Adrenal gland (tissue), 12 donors: ENCODE results near the gene CD22. TPM values are rescaled to one million over a fixed set of nuclear protein-coding genes. Genes with fewer than 3 reads are reported as not detected.

Experiments
- DNase-seq, 7 donors: peaks; one replicate each; pipeline ENCODE4 v3.0.0-alpha.2; 2019 to 2020
- H3K27ac ChIP-seq, 5 donors: fragments of 200-600 bp; sonication (generic) in 4 of 5; 1 replicate in 3 of 5; 2 replicates in 2 of 5; pipeline versions ENCODE4 v1.5.1 to v1.8.0; 2016 to 2020; ENCODE audit warnings: mild to moderate bottlenecking in 1 of 5
- H3K27me3 ChIP-seq: fragments of 200-600 bp; 2 replicates; pipeline ENCODE4 v1.8.0; 2021
- H3K36me3 ChIP-seq, 2 donors: fragments of 200-600 bp; replicated peaks in 1 of 2; 1 replicate in 1 of 2; 2 replicates in 1 of 2; pipeline versions ENCODE4 v1.5.1 to v1.8.0; 2018 to 2022
- H3K4me1 ChIP-seq, 2 donors: fragments of 200-600 bp; replicated peaks in 1 of 2; 1 replicate in 1 of 2; 2 replicates in 1 of 2; pipeline versions ENCODE4 v1.5.1 to v1.8.0; 2018 to 2021
- H3K4me3 ChIP-seq, 4 donors: fragments of 200-600 bp; sonication (generic) in 3 of 4; one replicate each; pipeline ENCODE4 v1.5.1; 2016 to 2018
- H3K9me3 ChIP-seq, 3 donors: fragments of 200-600 bp; sonication (generic) in 1 of 3; replicated peaks in 1 of 3; 1 replicate in 2 of 3; 2 replicates in 1 of 3; pipeline versions ENCODE4 v1.5.1 to v1.8.0; 2016 to 2021
- POLR2A ChIP-seq, 2 donors: fragments of 450-650 bp; IDR thresholded peaks; one replicate each; pipeline ENCODE4 v1.6.1; 2017; ENCODE audit warnings: antibody characterized with exemption in 2 of 2, mild to moderate bottlenecking in 2 of 2, moderate library complexity in 1 of 2
- WGBS, 4 donors: extraction: QIAGEN DNeasy Blood & Tissue Kit in 2 of 4; methylation state at CpG; one replicate each; pipeline versions ENCODE4 v1.1.5 to v1.1.7; 2013 to 2017; 5-methylcytosine and 5-hydroxymethylcytosine counted together
- intact Hi-C, 2 donors: fragments of 100-400 bp; cut with DNase I; formaldehyde crosslinking; loops; one replicate each; pipeline versions ENCODE4 v1.14.1 to v1.15.0; 2022 to 2023
- polyA plus RNA-seq, 3 donors: library from polyadenylated mRNA; stranded (reverse); fragments of 200-250 nt in 2 of 3; fragments of 350-450 nt in 1 of 3; fragmentation: Illumina TruSeq in 1 of 3; extraction: RNeasy Lipid Tissue Mini Kit (QIAGEN cat#74804) in 1 of 3; gene quantifications; one replicate each; pipeline ENCODE4 v1.2.3, GENCODE V29; 2013 to 2014
- total RNA-seq, 9 donors: library from RNA; depleted of rRNA in 4 of 9; stranded (reverse); fragments of >200 nt in 4 of 9; fragments of 120-200 nt in 1 of 9; fragmentation: NEBNext Ultra II Directional in 1 of 9; extraction: Animal tissue kit (Norgen Biotek cat#: 25700) in 1 of 9; gene quantifications; one replicate each; pipeline versions ENCODE4 v1.1.0 to v1.2.4, GENCODE V29; 2013 to 2023
- TF ChIP-seq, protein P1 (sequence below), 6 experiments: fragments of 450-650 bp in 4 of 6; fragments of 200-600 bp in 2 of 6; sonication (generic) in 1 of 6; IDR thresholded peaks; 1 replicate in 5 of 6; 2 replicates in 1 of 6; pipeline versions ENCODE4 v1.5.1 to v1.8.0; 2016 to 2021; ENCODE audit warnings: antibody characterized with exemption in 6 of 6, mild to moderate bottlenecking in 2 of 6, moderate library complexity in 1 of 6
- donor health status: healthy with polysubstance abuse.
- donor health status: Bipolar disorder and iron deficiency.
- donor health status: DM: yes; HTN: yes; CAD: no.
- donor health status: DM: no; HTN: no; CAD: no.
- donor health status: DM: no; HTN: no; CAD: no.
- donor health status: DM: yes; HTN: yes; CAD: no.

CD22 gene
- total and polyA plus RNA-seq, 12 donors: 1.8 to 16.1 (median 6.2) TPM

DNA sequence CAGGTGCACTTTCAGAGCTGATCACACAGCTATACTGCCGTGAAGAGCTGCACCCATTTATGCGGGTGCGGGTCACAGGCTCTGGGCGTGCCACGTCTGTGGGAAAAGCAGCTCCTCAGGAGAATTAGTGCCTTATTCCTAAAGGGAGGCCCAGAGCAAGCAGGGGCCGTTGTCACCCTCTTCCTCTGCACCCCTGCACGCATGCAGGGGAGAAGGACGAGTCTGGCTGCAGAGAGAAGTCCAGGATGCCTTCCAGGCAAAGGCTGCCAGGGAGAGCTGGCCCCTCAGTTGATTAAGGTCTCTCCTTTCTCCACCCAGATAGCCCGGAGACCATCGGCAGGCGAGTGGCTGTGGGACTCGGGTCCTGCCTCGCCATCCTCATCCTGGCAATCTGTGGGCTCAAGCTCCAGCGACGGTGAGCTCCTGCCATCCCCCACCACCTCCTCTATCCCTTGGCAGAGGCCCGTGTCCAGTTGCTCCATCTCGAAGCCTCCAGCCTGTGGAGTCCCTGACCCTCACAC is 15.6 kb downstream of the CD22 start:
- WGBS, 4 donors: 80 to 88% (median 82%) methylated on average over 12 to 17 of the region's 17 CpGs
- Histone ChIP-seq H3K27me3 (no peaks in the 10 kb centered on the region), H3K27ac (no peak overlapping the region), H3K4me1 (no peaks in the 10 kb centered on the region), H3K4me3 (no peak overlapping the region), H3K9me3 (no peaks in the 10 kb centered on the region), H3K36me3 (no peaks in the 10 kb centered on the region)
- intact Hi-C loops: no loop called here
- TF ChIP-seq POLR2A (IDR thresholded peaks at IDR 0.05): no peak
- TF ChIP-seq, protein P1, sequence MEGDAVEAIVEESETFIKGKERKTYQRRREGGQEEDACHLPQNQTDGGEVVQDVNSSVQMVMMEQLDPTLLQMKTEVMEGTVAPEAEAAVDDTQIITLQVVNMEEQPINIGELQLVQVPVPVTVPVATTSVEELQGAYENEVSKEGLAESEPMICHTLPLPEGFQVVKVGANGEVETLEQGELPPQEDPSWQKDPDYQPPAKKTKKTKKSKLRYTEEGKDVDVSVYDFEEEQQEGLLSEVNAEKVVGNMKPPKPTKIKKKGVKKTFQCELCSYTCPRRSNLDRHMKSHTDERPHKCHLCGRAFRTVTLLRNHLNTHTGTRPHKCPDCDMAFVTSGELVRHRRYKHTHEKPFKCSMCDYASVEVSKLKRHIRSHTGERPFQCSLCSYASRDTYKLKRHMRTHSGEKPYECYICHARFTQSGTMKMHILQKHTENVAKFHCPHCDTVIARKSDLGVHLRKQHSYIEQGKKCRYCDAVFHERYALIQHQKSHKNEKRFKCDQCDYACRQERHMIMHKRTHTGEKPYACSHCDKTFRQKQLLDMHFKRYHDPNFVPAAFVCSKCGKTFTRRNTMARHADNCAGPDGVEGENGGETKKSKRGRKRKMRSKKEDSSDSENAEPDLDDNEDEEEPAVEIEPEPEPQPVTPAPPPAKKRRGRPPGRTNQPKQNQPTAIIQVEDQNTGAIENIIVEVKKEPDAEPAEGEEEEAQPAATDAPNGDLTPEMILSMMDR (IDR thresholded peaks at IDR 0.05): no peak
- peak in 1 of 7 donors; percentile 11 for DNase-seq

DNA sequence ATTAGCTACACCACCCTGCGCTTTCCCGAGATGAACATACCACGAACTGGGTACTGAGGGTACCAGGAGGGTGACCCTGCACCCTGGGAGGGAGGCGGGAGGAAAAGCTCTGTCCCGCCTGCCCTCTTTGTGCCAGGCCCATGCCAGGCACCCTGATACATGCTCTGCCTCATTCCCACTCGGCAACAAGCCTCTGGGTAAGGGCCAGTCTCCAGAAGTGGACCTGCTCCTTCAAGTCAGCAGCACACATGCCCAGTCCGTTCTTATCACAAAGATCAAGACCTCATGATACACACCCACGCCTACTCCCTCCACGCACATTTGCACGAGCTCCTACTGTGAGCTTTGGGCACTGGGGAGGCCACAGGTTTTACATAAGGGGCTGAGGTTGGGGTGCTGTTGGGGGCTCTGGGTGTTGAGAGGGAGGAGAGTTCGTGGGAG is 16.7 kb downstream of the CD22 start:
- intact Hi-C loops: no loop called here
- no peak overlapping the region for H3K27ac ChIP-seq
- no peaks in the 10 kb centered on the region for H3K27me3 ChIP-seq
- no peaks in the 10 kb centered on the region for H3K9me3 ChIP-seq
- 75 to 86% (median 80%) methylated on average over 9 to 11 of the region's 11 CpGs for whole genome bisulfite sequencing, 4 donors
- H3K4me3 ChIP-seq: no peak overlapping the region
- DNase-seq: no peak
- TF ChIP-seq POLR2A (IDR thresholded peaks at IDR 0.05): no peak
- TF ChIP-seq, protein P1 (IDR thresholded peaks at IDR 0.05): no peak
- no peaks in the 10 kb centered on the region for H3K4me1 ChIP-seq
- no peaks in the 10 kb centered on the region for H3K36me3 ChIP-seq

DNA sequence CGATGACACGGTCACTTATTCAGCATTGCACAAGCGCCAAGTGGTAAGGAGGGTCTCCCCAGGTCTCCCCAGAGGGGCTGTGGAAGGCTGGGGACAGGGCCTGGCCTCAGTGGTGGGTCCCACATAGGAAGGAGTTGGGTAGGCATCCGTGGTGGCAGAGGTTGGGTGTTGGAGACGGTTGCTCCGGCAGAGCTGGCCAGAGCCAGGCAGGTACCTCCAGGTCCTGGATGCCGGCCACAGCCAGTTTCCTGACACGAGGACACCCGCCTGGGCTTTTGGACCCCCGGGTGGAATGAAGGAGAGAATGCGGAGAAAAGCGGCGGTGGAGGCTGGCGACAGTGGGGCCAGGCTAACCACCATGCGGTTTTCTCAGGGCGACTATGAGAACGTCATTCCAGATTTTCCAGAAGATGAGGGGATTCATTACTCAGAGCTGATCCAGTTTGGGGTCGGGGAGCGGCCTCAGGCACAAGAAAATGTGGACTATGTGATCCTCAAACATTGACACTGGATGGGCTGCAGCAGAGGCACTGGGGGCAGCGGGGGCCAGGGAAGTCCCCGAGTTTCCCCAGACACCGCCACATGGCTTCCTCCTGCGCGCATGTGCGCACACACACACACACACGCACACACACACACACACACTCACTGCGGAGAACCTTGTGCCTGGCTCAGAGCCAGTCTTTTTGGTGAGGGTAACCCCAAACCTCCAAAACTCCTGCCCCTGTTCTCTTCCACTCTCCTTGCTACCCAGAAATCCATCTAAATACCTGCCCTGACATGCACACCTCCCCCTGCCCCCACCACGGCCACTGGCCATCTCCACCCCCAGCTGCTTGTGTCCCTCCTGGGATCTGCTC is 17.4 kb downstream of the CD22 start:
- no peak for TF ChIP-seq POLR2A (IDR thresholded peaks at IDR 0.05)
- TF ChIP-seq, protein P1 (IDR thresholded peaks at IDR 0.05): no peak
- Histone ChIP-seq H3K4me1 (no peaks in the 10 kb centered on the region), H3K4me3 (no peak overlapping the region), H3K27me3 (peaks cover 5% of the 10 kb centered on the region), H3K36me3 (no peaks in the 10 kb centered on the region), H3K27ac (no peak overlapping the region), H3K9me3 (no peaks in the 10 kb centered on the region)
- DNase-seq: peak in 2 of 7 donors; percentile 10 to 46
- intact Hi-C loops: no loop called here
- WGBS, 4 donors: 69 to 80% (median 75%) methylated on average over 21 to 28 of the region's 28 CpGs

DNA sequence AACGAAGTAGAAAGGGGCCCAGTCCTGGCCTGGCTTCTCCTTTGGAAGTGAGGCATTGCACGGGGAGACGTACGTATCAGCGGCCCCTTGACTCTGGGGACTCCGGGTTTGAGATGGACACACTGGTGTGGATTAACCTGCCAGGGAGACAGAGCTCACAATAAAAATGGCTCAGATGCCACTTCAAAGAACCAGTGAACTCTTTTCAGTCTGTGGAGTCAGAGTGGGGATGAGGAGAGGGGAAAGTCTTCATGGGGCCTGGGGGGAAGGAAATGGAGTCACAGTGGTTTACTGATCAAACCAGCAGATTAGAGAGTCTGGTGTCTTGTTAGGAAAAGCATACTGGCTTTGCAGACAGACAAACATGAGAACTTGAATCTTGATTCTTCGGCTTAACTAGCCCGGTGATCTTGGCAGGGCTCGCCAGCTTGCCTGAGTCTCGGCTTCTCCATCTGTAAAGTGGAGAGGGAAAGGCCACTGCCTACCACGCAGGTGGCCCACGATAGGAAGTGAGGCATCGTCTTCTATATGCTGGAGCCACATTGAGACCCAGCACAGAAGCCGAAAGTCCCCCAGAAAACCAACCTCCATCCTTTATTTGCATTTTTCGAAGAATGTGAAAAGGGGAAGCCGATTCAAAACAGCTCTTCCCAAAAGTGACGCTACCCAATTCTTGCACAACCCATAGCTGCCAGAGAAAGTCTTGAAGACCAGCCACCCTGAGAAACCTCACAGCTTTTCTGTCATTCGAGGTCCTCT is 18.4 kb downstream of the CD22 start, which contains the start of gene FFAR1:
Gene FFAR1 (plus strand): TSS at position 732 of the 759 bp plus-strand sequence. CDS start 3,650 bp downstream, outside the sequence.
- DNase-seq: peak in 5 of 7 donors; percentile 17 to 62 (median 42)
- H3K9me3 ChIP-seq: no peaks in the 10 kb centered on the region
- intact Hi-C loops: no loop called here
- TF ChIP-seq, protein P1 (IDR thresholded peaks at IDR 0.05): no peak
- no peak for TF ChIP-seq POLR2A (IDR thresholded peaks at IDR 0.05)
- H3K4me1 ChIP-seq: no peaks in the 10 kb centered on the region
- no peak within 1 kb of the TSS for H3K27ac ChIP-seq
- 66 to 76% (median 70%) methylated on average over 17 to 18 of the region's 18 CpGs for WGBS, 4 donors
- H3K27me3 ChIP-seq: peaks cover 5% of the 10 kb centered on the region
- H3K36me3 ChIP-seq: no peaks in the 10 kb centered on the region
- H3K4me3 ChIP-seq: no peak within 1 kb of the TSS
